Tibial nerve (tissue), 3 donors: ENCODE data around the gene BANP.
"Not testable (repeated sequence)": the region's sequence is repeated elsewhere in the genome, so short reads cannot be mapped to it uniquely, and the experiment has no call there.

ENCODE experiments used
- POLR2A ChIP-seq, 2 donors: fragments of 450-650 bp; IDR thresholded peaks; one replicate each; pipeline ENCODE4 v1.6.1; 2017; ENCODE audit warnings: antibody characterized with exemption in 2 of 2, mild to moderate bottlenecking in 2 of 2, moderate library complexity in 2 of 2
- TF ChIP-seq, protein P1 (sequence below), 5 experiments: fragments of 200-600 bp in 3 of 5; fragments of 450-650 bp in 2 of 5; sonication (generic) in 3 of 5; IDR thresholded peaks; one replicate each; pipeline ENCODE4 v1.5.1; 2016 to 2019; ENCODE audit warnings: antibody characterized with exemption in 5 of 5, mild to moderate bottlenecking in 3 of 5, moderate library complexity in 2 of 5

DNA sequence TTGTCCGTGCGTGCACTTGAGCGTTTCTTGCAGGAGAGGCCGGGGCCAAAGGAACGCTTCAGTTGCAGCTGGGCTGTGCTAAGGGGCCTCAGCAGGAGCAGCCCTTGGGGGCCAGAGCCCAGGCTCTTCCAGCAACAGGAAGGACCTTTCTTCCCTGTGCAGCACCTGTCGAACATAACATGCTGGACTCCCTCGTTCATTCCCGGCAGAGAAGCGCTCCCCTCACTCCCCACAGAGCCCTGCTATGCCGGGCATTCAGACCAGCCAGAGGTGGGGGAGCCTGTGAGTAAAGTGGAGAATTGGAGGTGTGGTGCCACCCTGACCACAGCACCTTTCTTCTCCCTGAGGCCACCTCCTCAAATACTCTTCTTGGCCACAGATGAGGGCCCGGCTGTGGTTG is 94.1 kb downstream of the BANP start:
- not testable (repeated sequence) for TF ChIP-seq POLR2A (IDR thresholded peaks at IDR 0.05)
- TF ChIP-seq, protein P1, sequence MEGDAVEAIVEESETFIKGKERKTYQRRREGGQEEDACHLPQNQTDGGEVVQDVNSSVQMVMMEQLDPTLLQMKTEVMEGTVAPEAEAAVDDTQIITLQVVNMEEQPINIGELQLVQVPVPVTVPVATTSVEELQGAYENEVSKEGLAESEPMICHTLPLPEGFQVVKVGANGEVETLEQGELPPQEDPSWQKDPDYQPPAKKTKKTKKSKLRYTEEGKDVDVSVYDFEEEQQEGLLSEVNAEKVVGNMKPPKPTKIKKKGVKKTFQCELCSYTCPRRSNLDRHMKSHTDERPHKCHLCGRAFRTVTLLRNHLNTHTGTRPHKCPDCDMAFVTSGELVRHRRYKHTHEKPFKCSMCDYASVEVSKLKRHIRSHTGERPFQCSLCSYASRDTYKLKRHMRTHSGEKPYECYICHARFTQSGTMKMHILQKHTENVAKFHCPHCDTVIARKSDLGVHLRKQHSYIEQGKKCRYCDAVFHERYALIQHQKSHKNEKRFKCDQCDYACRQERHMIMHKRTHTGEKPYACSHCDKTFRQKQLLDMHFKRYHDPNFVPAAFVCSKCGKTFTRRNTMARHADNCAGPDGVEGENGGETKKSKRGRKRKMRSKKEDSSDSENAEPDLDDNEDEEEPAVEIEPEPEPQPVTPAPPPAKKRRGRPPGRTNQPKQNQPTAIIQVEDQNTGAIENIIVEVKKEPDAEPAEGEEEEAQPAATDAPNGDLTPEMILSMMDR (IDR thresholded peaks at IDR 0.05): not testable (repeated sequence)
